ENCODE measurements around the gene TUBA4B.
A peak's percentile ranks its signal among the peaks of the same experiment; 100 is the strongest.
"Not testable (repeated sequence)": the region's sequence is repeated elsewhere in the genome, so short reads cannot be mapped to it uniquely, and the experiment has no call there.

The TUBA4B gene

GRCh38 chr2:219247678-219248642 is 5.1 kb upstream of the TUBA4B start:
- Histone ChIP-seq H3K4me3 (ENCODE audit: low read length) (no peak overlapping the region), H2AFZ (ENCODE audit: low read depth, low read length) (no peak overlapping the region), H3K27me3 (ENCODE audit: insufficient read depth, low read length) (peaks cover 20% of the 10 kb centered on the region), H3K4me1 (ENCODE audit: insufficient read depth, low read length) (peaks cover 23% of the 10 kb centered on the region), H3K36me3 (ENCODE audit: insufficient read depth, low read length) (peaks cover 19% of the 10 kb centered on the region), H3K9me3 (ENCODE audit: low read length) (no peaks in the 10 kb centered on the region)

GRCh38 chr2:219248845-219249202 is 4.2 kb upstream of the TUBA4B start:
- H3K4me3 ChIP-seq (ENCODE audit: low read length): no peak overlapping the region
- H3K4me1 ChIP-seq (ENCODE audit: insufficient read depth, low read length): peaks cover 31% of the 10 kb centered on the region
- peaks cover 19% of the 10 kb centered on the region for H3K36me3 ChIP-seq (ENCODE audit: insufficient read depth, low read length)
- peaks cover 28% of the 10 kb centered on the region for H3K27me3 ChIP-seq (ENCODE audit: insufficient read depth, low read length)
- no peak overlapping the region for H2AFZ ChIP-seq (ENCODE audit: low read depth, low read length)
- H3K9me3 ChIP-seq (ENCODE audit: low read length): no peaks in the 10 kb centered on the region

- Histone ChIP-seq H3K27me3 (ENCODE audit: insufficient read depth, low read length) (peaks cover 34% of the 10 kb centered on the region), H3K9me3 (ENCODE audit: low read length) (no peaks in the 10 kb centered on the region), H2AFZ (ENCODE audit: low read depth, low read length) (no peak overlapping the region), H3K36me3 (ENCODE audit: insufficient read depth, low read length) (peaks cover 19% of the 10 kb centered on the region), H3K4me1 (ENCODE audit: insufficient read depth, low read length) (peaks cover 37% of the 10 kb centered on the region), H3K4me3 (ENCODE audit: low read length) (no peak overlapping the region)
These were observed 3.7 kb upstream of the TUBA4B start for GRCh38 chr2:219249203-219249980.

GRCh38 chr2:219250049-219250781 is 2.8 kb upstream of the TUBA4B start:
- Histone ChIP-seq H3K36me3 (ENCODE audit: insufficient read depth, low read length) (peaks cover 19% of the 10 kb centered on the region), H3K9me3 (ENCODE audit: low read length) (no peaks in the 10 kb centered on the region), H2AFZ (ENCODE audit: low read depth, low read length) (no peak overlapping the region), H3K4me1 (ENCODE audit: insufficient read depth, low read length) (peaks cover 35% of the 10 kb centered on the region), H3K4me3 (ENCODE audit: low read length) (no peak overlapping the region), H3K27me3 (ENCODE audit: insufficient read depth, low read length) (peaks cover 42% of the 10 kb centered on the region)

- Histone ChIP-seq H3K4me1 (ENCODE audit: insufficient read depth, low read length) (peaks cover 27% of the 10 kb centered on the region), H3K27me3 (ENCODE audit: insufficient read depth, low read length) (peaks cover 55% of the 10 kb centered on the region), H3K36me3 (ENCODE audit: insufficient read depth, low read length) (peaks cover 18% of the 10 kb centered on the region), H3K4me3 (ENCODE audit: low read length) (no peak overlapping the region), H3K9me3 (ENCODE audit: low read length) (no peaks in the 10 kb centered on the region), H2AFZ (ENCODE audit: low read depth, low read length) (no peak overlapping the region)
These were observed 1.4 kb upstream of the TUBA4B start for GRCh38 chr2:219251656-219252055.

- Histone ChIP-seq H3K9me3 (ENCODE audit: low read length) (no peaks in the 10 kb centered on the region), H3K4me1 (ENCODE audit: insufficient read depth, low read length) (peaks cover 23% of the 10 kb centered on the region), H2AFZ (ENCODE audit: low read depth, low read length) (no peak overlapping the region), H3K36me3 (ENCODE audit: insufficient read depth, low read length) (peaks cover 14% of the 10 kb centered on the region), H3K4me3 (ENCODE audit: low read length) (no peak overlapping the region), H3K27me3 (ENCODE audit: insufficient read depth, low read length) (peaks cover 55% of the 10 kb centered on the region)
These were observed 959 bp upstream of the TUBA4B start for GRCh38 chr2:219252084-219252483.

- H3K36me3 ChIP-seq (ENCODE audit: insufficient read depth, low read length): peaks cover 10% of the 10 kb centered on the region
- H3K9me3 ChIP-seq (ENCODE audit: low read length): no peaks in the 10 kb centered on the region
- H3K4me3 ChIP-seq (ENCODE audit: low read length): no peak overlapping the region
- H2AFZ ChIP-seq (ENCODE audit: low read depth, low read length): no peak overlapping the region
- peaks cover 22% of the 10 kb centered on the region for H3K4me1 ChIP-seq (ENCODE audit: insufficient read depth, low read length)
- peaks cover 55% of the 10 kb centered on the region for H3K27me3 ChIP-seq (ENCODE audit: insufficient read depth, low read length)
These were observed 508 bp upstream of the TUBA4B start for GRCh38 chr2:219252570-219252899.

GRCh38 chr2:219253753-219254589 is 928 bp downstream of the TUBA4B start, which contains the start of gene TUBA4A:
TUBA4A (minus strand) TSS chr2:219253918; CDS start chr2:219253858, 60 bp downstream.
- peaks cover 55% of the 10 kb centered on the region for H3K27me3 ChIP-seq (ENCODE audit: insufficient read depth, low read length)
- no peaks in the 10 kb centered on the region for H3K36me3 ChIP-seq (ENCODE audit: insufficient read depth, low read length)
- peak within 1 kb of the TSS; percentile 15 for H3K4me3 ChIP-seq (ENCODE audit: low read length)
- no peaks in the 10 kb centered on the region for H3K9me3 ChIP-seq (ENCODE audit: low read length)
- H3K4me1 ChIP-seq (ENCODE audit: insufficient read depth, low read length): peaks cover 22% of the 10 kb centered on the region
- peak within 1 kb of the TSS; percentile 9 for H2AFZ ChIP-seq (ENCODE audit: low read depth, low read length)

- Histone ChIP-seq H2AFZ (ENCODE audit: low read depth, low read length) (peak overlapping the region; percentile 9), H3K27me3 (ENCODE audit: insufficient read depth, low read length) (peaks cover 60% of the 10 kb centered on the region), H3K4me1 (ENCODE audit: insufficient read depth, low read length) (peaks cover 22% of the 10 kb centered on the region), H3K4me3 (ENCODE audit: low read length) (no peak overlapping the region), H3K9me3 (ENCODE audit: low read length) (no peaks in the 10 kb centered on the region), H3K36me3 (ENCODE audit: insufficient read depth, low read length) (no peaks in the 10 kb centered on the region)
These were observed 1.7 kb downstream of the TUBA4B start for GRCh38 chr2:219254590-219255201.

- not testable (repeated sequence) for H3K4me1 ChIP-seq (ENCODE audit: insufficient read depth, low read length); H2AFZ ChIP-seq (ENCODE audit: low read depth, low read length); H3K36me3 ChIP-seq (ENCODE audit: insufficient read depth, low read length); H3K9me3 ChIP-seq (ENCODE audit: low read length); H3K4me3 ChIP-seq (ENCODE audit: low read length)
- H3K27me3 ChIP-seq (ENCODE audit: insufficient read depth, low read length): peaks cover 55% of the 10 kb centered on the region
These were observed 5.9 kb downstream of the TUBA4B start for GRCh38 chr2:219258942-219259341.

GRCh38 chr2:219261024-219261855 is 8.2 kb downstream of the TUBA4B start:
- H3K36me3 ChIP-seq (ENCODE audit: insufficient read depth, low read length): no peaks in the 10 kb centered on the region
- no peak overlapping the region for H2AFZ ChIP-seq (ENCODE audit: low read depth, low read length)
- H3K4me3 ChIP-seq (ENCODE audit: low read length): no peak overlapping the region
- peaks cover 48% of the 10 kb centered on the region for H3K27me3 ChIP-seq (ENCODE audit: insufficient read depth, low read length)
- H3K9me3 ChIP-seq (ENCODE audit: low read length): no peaks in the 10 kb centered on the region
- no peaks in the 10 kb centered on the region for H3K4me1 ChIP-seq (ENCODE audit: insufficient read depth, low read length)

Data from neuron (in vitro differentiated cells).